Endothelial cell of umbilical vein (primary cell): ENCODE results near the gene ENTPD1. TPM values are rescaled to one million over a fixed set of nuclear protein-coding genes. Genes with fewer than 3 reads are reported as not detected.

ENCODE experiments used
- BruUV-seq: library from RNA; stranded (reverse); fragments of 400-500 nt; replicated peaks from 2 replicates; lab custom pipeline; 2021; lab: Mats Ljungman, UMichigan
- CTCF ChIA-PET: fragments of 300-600, 350-600 bp; sonication (Branson Sonifier 250); formaldehyde crosslinking; loops from one replicate; lab custom pipeline; 2021; ENCODE audit warnings: antibody characterized with exemption, inconsistent platforms; lab: Charles Lee
- POLR2A ChIA-PET: fragments of 300-600, 350-600 bp; sonication (Branson Sonifier 250); formaldehyde crosslinking; loops from one replicate; lab custom pipeline; 2021; ENCODE audit warnings: antibody characterized with exemption, inconsistent platforms; lab: Charles Lee
- DNase-seq: peaks from one replicate; pipeline ENCODE4 v3.0.0-alpha.2; 2011; ENCODE audit warnings: low read depth, low spot score
- FAIRE-seq: peaks from 2 replicates; lab custom pipeline; 2011; peaks lifted over from hg19 to GRCh38; lab: Jason Lieb, UNC
- H2AFZ ChIP-seq: 2 replicates; pipeline ENCODE4 v1.6.0; 2012; ENCODE audit warnings: low read depth, low read length, control low read depth, inconsistent platforms
- H3K27ac ChIP-seq: 2 replicates; pipeline ENCODE4 v1.5.1; 2011; ENCODE audit warnings: low read depth, mild to moderate bottlenecking, control low read depth, low read length, moderate library complexity; ENCODE audit not compliant: insufficient read depth
- H3K27me3 ChIP-seq, 2 experiments: 2 replicates each; pipeline versions ENCODE4 v1.6.0 to v1.6.1; 2011; ENCODE audit warnings: low read length in 2 of 2, mixed read lengths in 1 of 2; ENCODE audit not compliant: control insufficient read depth in 2 of 2, insufficient read depth in 2 of 2
- H3K36me3 ChIP-seq, 2 experiments: 2 replicates in 1 of 2; 3 replicates in 1 of 2; pipeline ENCODE4 v1.5.1; 2011; ENCODE audit warnings: low read length in 2 of 2, mild to moderate bottlenecking in 1 of 2, moderate library complexity in 1 of 2; ENCODE audit not compliant: control insufficient read depth in 2 of 2, insufficient read depth in 2 of 2; ENCODE audit errors: extremely low read depth in 1 of 2
- H3K4me1 ChIP-seq: 3 replicates; pipeline ENCODE4 v1.5.1; 2011; ENCODE audit warnings: mild to moderate bottlenecking, low read length; ENCODE audit not compliant: control insufficient read depth, insufficient read depth; ENCODE audit errors: extremely low read depth
- H3K4me2 ChIP-seq: 2 replicates; pipeline ENCODE4 v1.6.1; 2011; ENCODE audit warnings: low read length, control low read depth, mixed read lengths; ENCODE audit not compliant: insufficient read depth
- H3K4me3 ChIP-seq, 3 experiments: fragments of 200-600 bp in 1 of 3; sonication (generic), shearing (Covaris generic) in 1 of 3; replicated peaks in 1 of 3; 2 replicates each; pipeline ENCODE4 v1.5.1; 2011 to 2016; ENCODE audit warnings: control low read depth in 3 of 3, low read length in 3 of 3, mild to moderate bottlenecking in 2 of 3, inconsistent platforms in 1 of 3, low read depth in 1 of 3, moderate library complexity in 1 of 3; ENCODE audit not compliant: insufficient read depth in 1 of 3
- H3K79me2 ChIP-seq: 2 replicates; pipeline ENCODE4 v1.6.0; 2012; ENCODE audit warnings: low read length, inconsistent platforms; ENCODE audit not compliant: control insufficient read depth, insufficient read depth
- H3K9ac ChIP-seq: replicated peaks from 2 replicates; pipeline ENCODE3; 2011; ENCODE audit warnings: low read length, control low read depth; ENCODE audit not compliant: insufficient read depth; ENCODE audit errors: extremely low read depth
- H3K9me1 ChIP-seq: replicated peaks from 3 replicates; pipeline ENCODE4 v1.6.0; 2011; ENCODE audit warnings: mild to moderate bottlenecking, low read length; ENCODE audit not compliant: control insufficient read depth, insufficient read depth; ENCODE audit errors: extremely low read depth
- H3K9me3 ChIP-seq: replicated peaks from 2 replicates; pipeline ENCODE4 v1.5.1; 2012; ENCODE audit warnings: low read length, inconsistent platforms; ENCODE audit not compliant: control insufficient read depth, insufficient read depth
- H4K20me1 ChIP-seq: replicated peaks from 2 replicates; pipeline ENCODE3; 2011; ENCODE audit warnings: mild to moderate bottlenecking, low read length; ENCODE audit not compliant: control insufficient read depth, insufficient read depth; ENCODE audit errors: extremely low read depth
- EZH2 ChIP-seq: IDR thresholded peaks from 2 replicates; pipeline ENCODE4 v1.6.1; 2012; ENCODE audit warnings: borderline replicate concordance, low read depth, mild to moderate bottlenecking, moderate library complexity, low read length, inconsistent platforms; ENCODE audit not compliant: severe bottlenecking
- FOS ChIP-seq: IDR thresholded peaks from 2 replicates; pipeline ENCODE4 v1.6.1; 2011; ENCODE audit warnings: mild to moderate bottlenecking, low read length, moderate library complexity, borderline replicate concordance; ENCODE audit not compliant: insufficient read depth
- GATA2 ChIP-seq: IDR thresholded peaks from 2 replicates; pipeline ENCODE4 v1.7.0; 2011; ENCODE audit warnings: low read depth, mild to moderate bottlenecking, moderate library complexity, mixed read lengths, low read length; ENCODE audit not compliant: insufficient read length, insufficient read depth
- JUN ChIP-seq: IDR thresholded peaks from 2 replicates; pipeline ENCODE4 v1.6.1; 2011; ENCODE audit warnings: borderline replicate concordance, low read depth; ENCODE audit not compliant: insufficient read length, insufficient read depth
- MYC ChIP-seq: IDR thresholded peaks from one replicate; pipeline ENCODE4 v1.6.1; 2011; ENCODE audit warnings: mild to moderate bottlenecking, low read depth, low read length
- POLR2A ChIP-seq: IDR thresholded peaks from 2 replicates; pipeline ENCODE4 v1.6.1; 2012; ENCODE audit warnings: low read depth, mild to moderate bottlenecking, control low read depth, low read length
- POLR2AphosphoS5 ChIP-seq: IDR thresholded peaks from 2 replicates; pipeline ENCODE4 v1.6.1; 2012; ENCODE audit warnings: low read depth, mild to moderate bottlenecking, control low read depth, low read length, moderate library complexity; ENCODE audit not compliant: insufficient read depth
- dilution Hi-C: fragments of 300-500 bp; cut with MboI; formaldehyde crosslinking; loops from one replicate; pipeline ENCODE4 v1.15.0; 2019; ENCODE audit warnings: low sequenced_read_pairs; ENCODE audit not compliant: extremely low pct_ligation_motif_present
- intact Hi-C: fragments of 100-400 bp; cut with micrococcal nuclease; formaldehyde crosslinking; loops from one replicate; pipeline ENCODE4 v1.10.0; 2022
- polyA plus RNA-seq, 4 experiments: library from polyadenylated mRNA; depleted of rRNA in 3 of 4; stranded (reverse) in 3 of 4; unstranded in 1 of 4; fragments of >200 nt; gene quantifications; 2 replicates each; pipeline versions ENCODE4 v1.2.1 to v1.2.3, GENCODE V29; 2011 to 2012; ENCODE audit warnings: missing spikeins in 1 of 4
- total RNA-seq: library from RNA; stranded (reverse); gene quantifications from 2 replicates; pipeline ENCODE4 v1.2.3, GENCODE V29; 2021
- TF ChIP-seq, protein P1 (sequence below): IDR thresholded peaks from 2 replicates; pipeline ENCODE4 v1.6.1; 2011; ENCODE audit not compliant: insufficient read depth, insufficient read length
- TF ChIP-seq, protein P2 (sequence below), 2 donors: IDR thresholded peaks; 1 replicate in 1 of 2; 2 replicates in 1 of 2; pipeline ENCODE4 v1.5.1; 2011; ENCODE audit warnings: low read length in 2 of 2, mild to moderate bottlenecking in 2 of 2, moderate library complexity in 2 of 2, control low read depth in 1 of 2, inconsistent platforms in 1 of 2, low read depth in 1 of 2; ENCODE audit not compliant: insufficient read depth in 1 of 2; ENCODE audit errors: extremely low read depth in 1 of 2

ENTPD1 gene
- total and polyA plus RNA-seq, 2 donors (not counting 3 experiments of a cell fraction or from before 2014, with no cell fraction given), result 10.2 to 23.0 TPM

DNA sequence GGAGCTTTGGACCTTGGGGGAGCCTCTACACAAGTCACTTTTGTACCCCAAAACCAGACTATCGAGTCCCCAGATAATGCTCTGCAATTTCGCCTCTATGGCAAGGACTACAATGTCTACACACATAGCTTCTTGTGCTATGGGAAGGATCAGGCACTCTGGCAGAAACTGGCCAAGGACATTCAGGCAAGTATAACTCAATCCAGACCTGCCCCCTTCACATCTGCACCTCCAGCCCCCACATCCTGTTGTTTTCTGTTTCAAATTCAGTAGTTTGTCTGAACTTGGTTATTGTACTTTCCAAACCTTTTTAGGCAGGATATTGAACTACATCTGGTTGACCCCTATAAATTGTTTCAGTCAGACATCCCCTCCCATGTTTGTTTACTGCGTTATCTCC lies 89.4 kb downstream of the ENTPD1 start:
- Histone ChIP-seq H3K4me2 (no peak overlapping the region), H3K27me3 (no peaks in the 10 kb centered on the region), H3K27ac (no peak overlapping the region), H3K4me1 (peaks cover 7% of the 10 kb centered on the region), H3K9me1 (no peaks in the 10 kb centered on the region), H3K9me3 (no peaks in the 10 kb centered on the region), H3K36me3 (no peaks in the 10 kb centered on the region), H4K20me1 (no peaks in the 10 kb centered on the region), H3K4me3 (no peak overlapping the region), H3K79me2 (no peaks in the 10 kb centered on the region), H2AFZ (no peak overlapping the region), H3K9ac (no peak overlapping the region)
- CTCF ChIA-PET, result interaction anchor here (0.7 to 19.3 kb wide), 6 partner anchors 12 to 209 kb away, joined by 3 to 758 read pairs (median 4); partner anchors contain the start of gene TCTN3
- dilution Hi-C loops, result no loop called here
- no peak for TF ChIP-seq POLR2A
- TF ChIP-seq POLR2AphosphoS5, result no peak
- TF ChIP-seq JUN, result no peak
- TF ChIP-seq GATA2, result no peak
- no peak for TF ChIP-seq FOS
- TF ChIP-seq, protein P1, sequence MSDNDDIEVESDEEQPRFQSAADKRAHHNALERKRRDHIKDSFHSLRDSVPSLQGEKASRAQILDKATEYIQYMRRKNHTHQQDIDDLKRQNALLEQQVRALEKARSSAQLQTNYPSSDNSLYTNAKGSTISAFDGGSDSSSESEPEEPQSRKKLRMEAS, result no peak
- TF ChIP-seq, protein P2, sequence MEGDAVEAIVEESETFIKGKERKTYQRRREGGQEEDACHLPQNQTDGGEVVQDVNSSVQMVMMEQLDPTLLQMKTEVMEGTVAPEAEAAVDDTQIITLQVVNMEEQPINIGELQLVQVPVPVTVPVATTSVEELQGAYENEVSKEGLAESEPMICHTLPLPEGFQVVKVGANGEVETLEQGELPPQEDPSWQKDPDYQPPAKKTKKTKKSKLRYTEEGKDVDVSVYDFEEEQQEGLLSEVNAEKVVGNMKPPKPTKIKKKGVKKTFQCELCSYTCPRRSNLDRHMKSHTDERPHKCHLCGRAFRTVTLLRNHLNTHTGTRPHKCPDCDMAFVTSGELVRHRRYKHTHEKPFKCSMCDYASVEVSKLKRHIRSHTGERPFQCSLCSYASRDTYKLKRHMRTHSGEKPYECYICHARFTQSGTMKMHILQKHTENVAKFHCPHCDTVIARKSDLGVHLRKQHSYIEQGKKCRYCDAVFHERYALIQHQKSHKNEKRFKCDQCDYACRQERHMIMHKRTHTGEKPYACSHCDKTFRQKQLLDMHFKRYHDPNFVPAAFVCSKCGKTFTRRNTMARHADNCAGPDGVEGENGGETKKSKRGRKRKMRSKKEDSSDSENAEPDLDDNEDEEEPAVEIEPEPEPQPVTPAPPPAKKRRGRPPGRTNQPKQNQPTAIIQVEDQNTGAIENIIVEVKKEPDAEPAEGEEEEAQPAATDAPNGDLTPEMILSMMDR (IDR thresholded peaks at IDR 0.05; ENCODE audit: extremely low read depth in 1 of 2, insufficient read depth in 1 of 2, low read depth in 1 of 2, low read length in 2 of 2), result no peak
- TF ChIP-seq EZH2, result no peak
- no peak for TF ChIP-seq MYC
- DNase-seq (peak; percentile 26), FAIRE-seq (no peak)
- no TSS peak for BruUV-seq
- intact Hi-C loops, result no loop called here
- POLR2A ChIA-PET, result no interaction called here
